H4 (cell line): Measurements from ENCODE around the gene SH3TC2. TPM values are rescaled to one million over a fixed set of nuclear protein-coding genes. Genes with fewer than 3 reads are reported as not detected.

ENCODE experiments used
- DNase-seq: peaks from one replicate; pipeline ENCODE4 v3.0.0-alpha.2; 2015; ENCODE audit warnings: low spot score
- total RNA-seq: library from RNA; depleted of rRNA; stranded (reverse); fragments of >200 nt; shearing (Covaris generic); gene quantifications from 2 replicates; pipeline ENCODE4 v1.2.3, GENCODE V29; 2014; rRNA removed

SH3TC2 gene
- total RNA-seq, 1 experiment from 2014 or later = 0.95 TPM

DNA sequence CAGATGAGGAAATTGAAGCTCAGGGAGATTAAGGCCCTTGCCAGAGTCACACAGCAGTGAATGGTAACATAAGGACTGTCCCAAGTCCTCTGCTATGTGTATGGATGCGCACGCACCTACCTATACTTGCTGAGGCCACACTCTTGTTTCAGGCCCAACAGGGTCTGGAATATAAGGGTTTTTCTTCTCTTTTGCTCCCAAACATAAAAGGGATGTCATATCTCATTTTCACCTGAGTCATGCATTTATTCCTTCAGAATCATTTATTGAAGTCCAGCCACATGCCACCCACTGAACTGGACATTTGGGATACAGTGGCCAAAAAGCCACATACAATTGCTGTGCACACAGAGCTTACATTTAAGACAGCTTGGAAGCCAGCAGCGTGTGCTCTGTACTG lies 92.0 kb downstream of the SH3TC2 start:
- no peak for DNase-seq

DNA sequence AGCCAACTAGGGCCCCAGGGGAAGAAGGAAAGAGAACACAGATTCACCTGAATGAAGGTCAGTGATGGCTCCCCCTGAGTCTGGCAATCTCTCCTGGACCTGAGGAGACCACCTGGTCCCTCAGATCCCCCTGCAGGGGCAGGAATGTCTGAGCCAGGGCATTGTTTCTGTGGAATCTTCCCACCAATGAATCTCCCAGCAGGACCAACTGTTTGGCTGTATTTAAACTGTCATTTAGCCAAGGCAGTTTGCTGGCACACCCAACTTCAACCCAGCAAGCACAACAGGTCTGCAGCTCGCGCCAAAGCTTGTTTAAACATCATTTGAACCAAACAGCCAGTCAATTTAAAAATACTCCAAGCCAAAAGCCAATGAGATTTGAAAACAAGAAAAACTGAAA lies 92.6 kb downstream of the SH3TC2 start:
- DNase-seq = no peak

DNA sequence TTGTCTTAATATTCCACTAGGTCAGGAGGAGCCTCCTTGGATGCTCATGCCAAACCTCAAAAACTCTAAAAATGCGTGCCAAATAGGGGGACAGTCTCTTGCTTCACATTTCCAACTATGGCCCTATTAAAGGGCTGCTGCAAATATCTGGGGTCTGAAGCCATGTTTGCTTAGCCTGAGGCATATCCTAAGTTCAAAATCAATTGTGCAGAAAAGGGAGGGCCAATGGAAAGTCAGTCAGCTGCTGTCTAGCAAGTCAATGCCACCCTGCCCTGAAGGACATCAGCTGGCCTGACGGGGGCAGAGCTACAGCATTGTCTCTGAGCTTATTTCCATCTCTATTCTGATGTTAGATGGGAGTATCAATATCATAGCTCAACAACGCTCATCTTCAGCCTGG lies 93.6 kb downstream of the SH3TC2 start:
- DNase-seq = no peak

DNA sequence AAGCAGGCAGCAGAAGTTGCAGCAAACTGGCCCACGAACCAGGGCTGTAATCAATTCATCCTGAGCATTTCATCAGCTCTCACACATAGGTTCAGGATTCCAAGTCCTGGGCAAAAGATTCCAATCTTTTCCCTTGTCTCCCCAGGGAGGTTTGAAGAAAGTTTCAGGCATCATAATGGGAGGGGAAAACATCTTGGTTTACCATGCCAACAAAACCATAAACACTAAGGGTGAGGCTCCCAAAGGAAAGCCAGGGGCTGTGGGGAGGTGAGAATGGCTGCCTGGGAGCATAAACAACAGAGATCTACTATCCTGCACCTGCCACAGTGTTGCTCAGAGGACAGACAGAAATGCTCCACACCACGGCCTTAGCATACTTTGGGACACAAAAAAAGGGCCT lies 94.6 kb downstream of the SH3TC2 start:
- DNase-seq = no peak

DNA sequence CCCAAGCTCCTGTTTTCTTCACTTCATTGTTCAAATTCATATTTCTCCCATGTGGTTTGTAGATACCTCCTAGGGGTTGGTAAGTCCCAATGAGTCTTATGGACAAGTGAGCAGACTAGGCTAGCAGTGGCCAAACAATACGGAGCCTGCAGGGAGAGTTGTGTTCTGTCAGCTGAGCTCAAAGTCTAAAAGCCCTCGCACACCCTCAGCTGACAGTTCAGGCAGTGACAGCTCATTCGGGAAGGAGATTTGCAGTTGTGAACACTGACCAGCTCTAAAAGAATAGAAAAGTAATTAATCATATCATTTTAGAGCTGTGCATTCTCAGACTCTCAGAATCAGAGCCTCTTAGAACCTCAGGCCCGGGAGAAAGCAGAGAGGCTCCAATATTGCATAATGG lies 95.1 kb downstream of the SH3TC2 start:
- DNase-seq = no peak

DNA sequence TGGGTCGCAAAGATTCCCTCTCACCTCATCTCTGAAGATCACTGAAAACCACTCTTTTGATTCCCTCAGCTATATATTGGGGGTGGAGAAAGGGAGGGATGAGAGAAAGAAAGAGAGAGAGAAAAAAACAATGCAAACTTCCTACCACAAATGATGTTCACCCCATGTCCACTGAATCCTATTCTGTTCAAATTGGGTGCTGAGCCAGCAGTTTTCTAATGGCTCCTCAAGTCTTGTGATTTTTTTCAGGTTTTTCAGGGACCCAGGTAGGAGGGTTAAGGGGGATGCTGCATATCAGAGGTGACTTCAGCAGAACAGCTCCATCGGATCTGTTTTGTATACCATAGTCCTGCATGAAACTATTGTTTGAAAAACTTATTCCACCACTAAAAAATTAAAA lies 95.9 kb downstream of the SH3TC2 start:
- no peak for DNase-seq

DNA sequence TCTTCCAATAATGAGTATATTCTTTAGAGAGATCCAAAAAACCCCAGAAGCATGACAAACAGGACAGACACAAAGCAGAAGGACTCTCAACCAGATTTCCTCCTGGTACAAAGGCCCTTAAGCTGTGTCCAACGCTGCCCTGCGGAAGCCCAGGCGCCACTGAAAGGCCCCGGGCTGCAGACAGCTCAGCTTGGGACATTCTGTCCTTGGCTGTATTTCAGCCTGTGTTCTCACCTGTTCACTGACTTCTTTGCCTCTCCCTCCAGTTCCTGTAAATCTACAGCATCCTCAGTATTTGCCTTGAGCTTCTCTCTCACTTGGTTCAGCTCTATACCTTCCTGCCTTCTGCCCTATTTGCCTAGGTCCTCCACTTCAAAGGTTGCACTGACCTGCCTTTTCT lies 96.5 kb downstream of the SH3TC2 start:
- no peak for DNase-seq

DNA sequence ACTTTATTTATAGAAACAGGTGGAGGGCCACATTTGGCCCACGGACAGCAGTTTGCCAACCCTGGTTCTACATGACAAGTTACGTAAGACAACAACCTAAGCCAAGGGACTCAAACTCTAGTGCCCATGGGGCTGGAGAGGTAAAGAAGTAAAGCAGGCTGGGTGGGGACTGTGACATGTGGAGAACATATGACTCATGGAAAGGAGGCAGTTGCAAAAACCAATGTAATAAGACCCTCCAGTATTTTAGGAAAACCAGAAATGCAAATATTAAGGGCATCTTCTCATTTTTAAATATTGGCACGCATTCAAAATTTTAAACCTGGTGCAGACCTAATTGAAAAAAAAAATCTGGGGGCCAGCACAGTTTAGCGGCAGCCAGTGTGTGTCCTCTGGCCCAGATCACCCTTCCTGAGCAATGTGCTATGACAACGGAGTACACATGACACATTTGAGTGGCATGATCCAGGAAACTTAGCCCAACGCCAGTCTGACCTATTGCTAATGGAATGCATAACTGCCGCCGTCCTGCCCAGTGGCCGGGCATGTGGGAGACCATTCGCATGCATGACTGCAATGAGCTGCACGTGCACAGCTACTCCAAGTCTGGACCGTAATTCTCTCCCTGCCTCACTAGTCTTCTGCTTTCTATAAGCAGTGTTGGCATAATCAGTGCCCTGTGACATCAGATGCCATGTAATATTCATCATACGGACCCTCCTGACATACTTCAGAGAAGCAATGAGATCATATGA lies 97.2 kb downstream of the SH3TC2 start:
- peak; percentile 97 for DNase-seq

DNA sequence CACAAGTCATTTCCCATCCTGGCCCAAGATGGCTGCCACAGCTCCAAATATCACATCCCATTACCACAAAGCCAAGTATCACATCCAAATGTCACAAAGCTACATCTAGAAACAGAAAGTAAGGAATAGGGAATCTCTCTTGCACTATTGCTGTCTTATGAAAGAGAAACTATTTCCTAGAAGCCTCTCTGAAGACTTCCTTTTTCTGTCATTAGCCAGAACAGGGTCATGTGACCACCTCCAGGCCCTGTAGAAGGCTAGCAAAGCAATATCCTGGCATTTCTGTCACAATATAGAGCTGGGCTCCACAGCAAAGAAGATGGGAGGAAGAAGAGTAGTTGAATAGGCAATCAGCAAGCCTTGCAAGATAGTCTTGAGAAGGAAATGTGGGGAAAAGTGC lies 99.2 kb downstream of the SH3TC2 start:
- DNase-seq = no peak

DNA sequence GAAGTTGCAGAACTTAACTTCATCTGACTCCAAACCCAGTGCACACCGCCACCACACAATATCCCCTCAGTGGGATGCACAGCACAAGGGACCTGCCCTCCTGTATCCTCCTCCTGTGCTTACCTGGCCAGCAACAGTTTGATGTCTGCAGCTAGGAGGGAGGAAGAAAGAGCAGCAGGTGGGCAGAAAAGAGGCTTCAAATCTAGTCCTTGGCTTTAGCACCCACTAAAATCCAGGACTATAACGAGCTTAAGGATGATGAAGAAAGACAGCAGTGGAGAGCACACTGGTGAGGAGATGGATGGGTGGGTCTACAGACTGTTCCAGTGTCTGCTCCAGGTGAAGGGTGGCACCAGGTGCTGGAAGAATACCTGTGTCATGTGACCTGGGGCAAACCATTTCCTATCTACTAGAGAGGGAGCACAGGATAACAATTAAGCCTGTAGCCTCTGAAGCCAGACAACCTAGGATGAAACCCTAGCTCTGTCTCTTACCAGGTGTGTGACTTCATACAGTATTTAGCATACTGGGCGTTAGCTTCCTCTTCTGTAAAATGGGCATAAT lies 100.0 kb downstream of the SH3TC2 start:
- DNase-seq = no peak

DNA sequence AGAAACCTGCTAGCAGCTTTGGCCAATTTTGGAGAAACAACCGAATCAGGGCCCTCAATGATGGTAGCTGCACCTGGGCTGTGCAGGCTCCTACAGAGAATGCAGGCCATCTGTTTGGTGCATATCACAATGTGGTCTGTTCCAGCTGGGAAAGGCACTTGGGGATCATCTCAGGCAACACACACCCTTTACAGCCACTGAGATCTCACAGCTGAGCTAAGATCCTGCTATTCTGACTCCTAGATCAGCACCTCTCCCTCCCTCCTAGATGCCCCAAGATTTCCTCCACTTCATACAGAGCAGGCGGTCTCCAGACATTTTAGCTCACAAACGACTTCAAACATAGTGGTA lies 100.7 kb downstream of the SH3TC2 start:
- DNase-seq = no peak

DNA sequence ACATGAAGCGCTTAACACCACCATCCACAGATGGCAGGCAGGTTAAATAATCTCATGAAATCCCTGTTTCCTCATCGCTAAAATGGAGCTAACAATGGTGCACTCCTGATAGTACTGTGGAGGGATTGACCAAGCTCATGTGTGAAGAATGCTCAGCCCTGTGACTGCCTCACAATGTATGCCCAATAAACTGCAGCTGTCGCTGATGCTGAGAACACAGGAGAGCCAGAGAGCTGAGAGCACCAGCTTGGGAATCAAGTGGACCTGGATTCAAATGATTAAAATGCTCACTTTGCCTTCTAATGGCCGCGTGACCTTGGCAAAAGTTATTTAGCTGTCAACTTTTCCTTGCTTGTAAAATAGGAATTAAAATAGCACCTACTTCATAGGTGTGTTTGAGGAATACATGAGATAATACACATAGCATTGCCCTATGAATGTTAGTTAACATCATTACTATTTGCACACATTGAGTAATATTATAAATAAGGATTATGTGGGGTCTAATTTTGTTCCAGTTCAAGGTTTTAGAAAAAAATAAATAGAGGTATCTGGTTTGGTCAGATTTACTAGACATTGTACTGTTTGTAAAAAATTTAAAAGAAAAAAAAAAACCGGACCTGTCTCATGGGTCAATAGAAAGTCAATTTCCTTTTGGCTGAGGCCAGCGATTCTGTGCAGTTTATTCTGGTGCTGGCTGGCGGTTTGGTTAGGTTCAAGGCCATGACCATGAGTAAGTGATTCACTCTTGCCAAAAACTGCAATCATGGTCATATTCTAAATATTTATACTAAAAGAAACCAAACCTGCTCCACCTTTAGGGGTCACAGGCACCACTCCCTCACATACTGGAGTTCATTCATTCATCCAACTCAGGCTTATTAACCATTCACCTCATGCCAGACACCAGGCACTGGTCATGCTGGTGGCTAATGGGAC lies 101.3 kb downstream of the SH3TC2 start:
- DNase-seq = peak; percentile 35

DNA sequence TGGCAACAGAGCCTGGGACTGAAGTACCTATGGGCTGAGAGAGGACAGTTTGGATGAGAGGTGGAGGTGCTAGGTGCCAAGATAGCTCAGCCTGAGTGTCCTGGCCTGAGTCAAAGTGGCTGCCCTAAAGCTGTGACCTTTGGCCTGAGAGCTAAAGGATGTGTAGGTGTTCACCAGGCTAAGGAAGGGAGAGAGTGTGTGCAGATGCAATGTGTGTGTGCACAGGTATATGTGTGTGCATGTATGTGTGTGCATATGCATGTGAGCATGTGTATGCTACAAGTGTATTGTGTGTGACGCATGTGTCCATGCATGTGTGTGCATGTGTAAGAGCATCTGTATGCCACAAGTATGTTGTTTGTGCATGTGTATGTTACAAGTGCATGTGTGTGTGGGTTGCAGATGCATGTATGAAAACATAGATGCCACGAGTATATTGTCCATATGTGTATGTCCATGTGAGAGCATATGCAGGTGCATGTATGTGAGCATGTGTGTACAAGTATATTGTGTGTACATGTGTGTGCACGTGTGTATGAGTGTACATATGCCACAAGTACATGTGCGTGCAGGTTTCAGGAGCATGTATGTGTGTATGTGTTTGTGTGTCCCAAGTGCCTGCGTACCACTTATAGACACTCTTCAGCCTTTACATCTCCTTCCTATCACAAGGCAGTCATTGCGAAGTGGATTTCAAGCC lies 102.6 kb downstream of the SH3TC2 start:
- no peak for DNase-seq

DNA sequence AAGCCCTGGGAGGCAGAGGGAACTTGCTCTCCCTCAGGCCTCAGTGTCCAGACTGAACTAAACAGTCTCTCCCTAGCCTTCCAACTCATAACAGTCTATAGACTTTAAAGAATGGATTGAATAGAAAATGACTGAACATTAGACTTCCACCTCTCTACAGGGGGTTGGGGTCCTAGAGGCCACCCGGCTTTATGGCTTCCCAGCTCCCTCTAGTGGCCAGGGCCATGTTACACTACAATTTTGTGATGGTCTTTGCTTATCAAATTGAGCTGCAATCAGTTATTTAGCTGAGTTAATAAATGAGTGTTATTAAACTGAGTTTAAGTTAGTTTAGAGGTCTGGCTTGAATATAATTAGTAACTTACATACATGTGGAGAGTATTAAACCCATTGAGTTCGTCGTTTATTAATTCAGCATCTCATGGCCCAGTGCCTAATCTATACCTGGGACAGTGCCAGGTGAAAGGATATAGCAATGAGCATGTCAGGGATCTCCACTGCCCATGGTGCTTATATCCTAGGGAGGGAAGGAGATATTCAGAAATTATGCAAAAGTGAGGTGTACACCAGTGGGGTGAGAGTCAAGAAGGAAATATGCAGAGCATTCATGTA lies 105.2 kb downstream of the SH3TC2 start:
- DNase-seq = no peak

DNA sequence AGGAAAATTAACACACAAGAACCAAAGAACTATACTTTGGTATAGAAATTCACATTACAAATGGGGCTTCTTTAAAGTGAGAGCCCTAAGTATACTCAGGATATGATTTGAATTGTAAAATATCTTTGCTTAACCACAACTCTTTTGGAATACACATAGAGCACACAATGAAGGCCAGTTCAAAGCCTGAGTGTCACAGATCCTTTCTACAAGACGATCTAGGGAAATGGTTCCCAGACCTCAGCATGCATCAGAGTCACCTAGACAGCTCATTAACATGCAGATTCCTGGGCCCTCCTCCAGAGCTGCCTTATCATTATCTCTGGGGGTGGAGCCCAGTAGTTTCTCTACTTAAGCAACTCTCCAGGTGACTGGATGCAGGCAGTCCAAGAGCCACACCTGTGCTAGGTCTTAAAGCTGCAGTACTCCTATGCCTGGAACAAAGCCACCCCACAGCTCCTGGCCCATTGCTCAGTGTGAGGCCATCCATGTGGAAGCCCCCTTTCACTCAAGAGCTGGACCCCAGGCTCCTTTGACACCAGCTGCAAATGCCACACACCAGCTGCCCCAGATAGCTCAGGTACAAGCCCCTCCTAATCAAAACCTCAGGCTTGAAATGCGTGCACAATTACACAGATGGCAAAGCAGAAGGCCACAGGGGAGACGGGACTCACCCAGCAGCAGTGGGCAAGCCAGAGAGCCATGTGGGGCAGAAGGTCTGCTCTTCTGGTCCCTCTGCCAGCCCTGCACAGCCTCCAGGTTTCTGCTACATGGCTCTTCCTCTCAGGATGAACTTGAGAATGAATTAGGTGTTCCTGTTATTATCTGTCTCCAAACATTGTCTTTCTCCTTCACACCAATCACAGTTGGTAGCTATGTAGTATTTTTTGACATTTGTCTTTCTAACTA lies 106.1 kb downstream of the SH3TC2 start:
- no peak for DNase-seq

Other genes starting within 250 kb of the SH3TC2 start
- gene ADRB2, start 236.5 kb downstream of the SH3TC2 start, total RNA-seq = 0.37 and 1.2 TPM in 2 replicates
- gene ABLIM3, start 78.4 kb upstream of the SH3TC2 start, total RNA-seq = 6.7 and 14.2 TPM in 2 replicates
- gene AFAP1L1, start 208.8 kb upstream of the SH3TC2 start, total RNA-seq = 2.0 and 3.2 TPM in 2 replicates